Measurements from ENCODE around the gene CACNA1C. TPM values are rescaled to one million over a fixed set of nuclear protein-coding genes. Genes with fewer than 3 reads are reported as not detected.

The CACNA1C gene
- total and polyA plus RNA-seq, 10 of the 15 experiments (the other 5 are each of a cell fraction or from before 2014, with no cell fraction given) = under 0.01 to 0.15 (median 0.09) TPM; not detected in 5

DNA sequence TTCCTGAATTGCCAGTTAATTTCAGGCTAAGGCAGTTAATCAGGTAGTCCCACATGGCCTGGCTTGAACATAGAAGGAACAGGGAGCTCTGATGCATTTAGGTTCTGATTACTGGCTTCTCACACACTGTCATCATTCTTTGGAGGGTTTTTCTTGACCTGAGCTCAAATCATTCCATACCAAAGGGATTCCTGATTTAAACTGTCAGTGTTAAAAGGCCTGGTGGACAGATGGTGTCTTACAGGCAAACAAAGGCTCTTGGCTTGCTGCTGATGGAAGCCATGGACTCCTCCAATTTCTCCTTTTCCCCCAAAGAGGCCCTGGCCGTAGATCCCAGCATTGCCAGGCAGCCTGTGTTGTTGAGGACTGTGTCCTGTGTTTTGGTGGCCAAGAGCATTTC, 30.2 kb downstream of the CACNA1C start:
- no peak for ATAC-seq
- ChIA-PET POLR2A (no interaction called here), RAD21 (ENCODE audit: unreplicated experiment) (no interaction called here), SMC1A (ENCODE audit: uncharacterized antibody, unreplicated experiment) (no interaction called here), CTCF (no interaction called here)
- Histone ChIP-seq H3K4me1 (ENCODE audit: control insufficient read depth, insufficient read depth, low read length) (no peaks in the 10 kb centered on the region), H3K27me3 (replicated peaks in 1 of 2; ENCODE audit: control insufficient read depth in 2 of 2, insufficient read depth in 2 of 2, low read length in 1 of 2) (no peaks in the 10 kb centered on the region; a peak in 3 of 4 replicates), H3K9me3 (replicated peaks; ENCODE audit: control insufficient read depth, insufficient read depth, low read length) (no peaks in the 10 kb centered on the region), H3K79me2 (ENCODE audit: control insufficient read depth, insufficient read depth, low read length) (no peaks in the 10 kb centered on the region), H3K9ac (ENCODE audit: control insufficient read depth, insufficient read depth, low read length) (no peak overlapping the region), H2AFZ (ENCODE audit: control insufficient read depth, low read depth, low read length) (no peak overlapping the region), H3K4me3 (no peak overlapping the region), H3K36me3 (ENCODE audit: control insufficient read depth in 2 of 2, insufficient read depth in 2 of 2, low read length in 1 of 2) (no peaks in the 10 kb centered on the region), H3K4me2 (ENCODE audit: control insufficient read depth, insufficient read depth) (no peak overlapping the region), H4K20me1 (ENCODE audit: control insufficient read depth, insufficient read depth) (no peaks in the 10 kb centered on the region), H3K27ac (ENCODE audit: control insufficient read depth, insufficient read depth) (no peak overlapping the region)
- BruUV-seq (replicated peaks) = no TSS peak
- TF ChIP-seq EED (IDR thresholded peaks at IDR 0.05; ENCODE audit: low read depth) (no peak), JUNB (IDR thresholded peaks at IDR 0.05) (no peak), RFX5 (IDR thresholded peaks at IDR 0.05; ENCODE audit: low read depth, low read length) (no peak)
- no peak for DNase-seq (ENCODE audit: low read depth, low spot score)
- in situ Hi-C loops (cut with MboI) = no loop called here
- FAIRE-seq = no peak
- 47% methylated on average over 1 of the region's 1 CpG for WGBS (ENCODE audit: insufficient coverage, insufficient replicate concordance, low lambda C conversion rate, missing lambda C conversion rate)
- intact Hi-C loops (cut with micrococcal nuclease; ENCODE audit: unreplicated experiment) = no loop called here

DNA sequence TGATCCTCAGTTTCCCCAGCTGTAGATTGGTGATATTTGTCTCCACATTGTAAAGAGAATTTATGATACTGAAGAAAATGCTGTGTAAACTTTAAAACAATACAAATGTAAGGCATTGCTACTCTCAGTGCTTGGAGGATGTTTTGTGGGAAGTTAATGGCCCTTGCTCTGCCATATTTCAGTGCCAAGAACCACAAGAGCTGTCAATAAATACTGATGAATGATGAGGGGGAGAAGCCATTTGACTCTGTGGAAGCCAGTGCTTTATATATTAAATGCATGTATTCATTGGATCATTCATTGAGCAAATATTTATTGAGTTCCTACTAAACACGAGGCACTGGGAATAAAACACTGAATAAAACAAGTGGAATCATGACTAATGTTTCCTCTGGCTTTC, 30.8 kb downstream of the CACNA1C start:
- WGBS (ENCODE audit: insufficient coverage, insufficient replicate concordance, low lambda C conversion rate, missing lambda C conversion rate) = 14% methylated on average over 1 of the region's 1 CpG
- H3K79me2 ChIP-seq (ENCODE audit: control insufficient read depth, insufficient read depth, low read length) = no peaks in the 10 kb centered on the region
- intact Hi-C loops (cut with micrococcal nuclease; ENCODE audit: unreplicated experiment) = no loop called here
- ATAC-seq = no peak
- no peak for DNase-seq (ENCODE audit: low read depth, low spot score)
- no peak overlapping the region for H3K4me2 ChIP-seq (ENCODE audit: control insufficient read depth, insufficient read depth)
- H3K9me3 ChIP-seq (replicated peaks; ENCODE audit: control insufficient read depth, insufficient read depth, low read length) = no peaks in the 10 kb centered on the region
- no peaks in the 10 kb centered on the region for H3K4me1 ChIP-seq (ENCODE audit: control insufficient read depth, insufficient read depth, low read length)
- no peaks in the 10 kb centered on the region; a peak in 3 of 4 replicates for H3K27me3 ChIP-seq (replicated peaks in 1 of 2; ENCODE audit: control insufficient read depth in 2 of 2, insufficient read depth in 2 of 2, low read length in 1 of 2)
- ChIA-PET SMC1A (ENCODE audit: uncharacterized antibody, unreplicated experiment) (no interaction called here), POLR2A (no interaction called here), RAD21 (ENCODE audit: unreplicated experiment) (no interaction called here), CTCF (no interaction called here)
- no TSS peak for BruUV-seq (replicated peaks)
- no peak overlapping the region for H2AFZ ChIP-seq (ENCODE audit: control insufficient read depth, low read depth, low read length)
- FAIRE-seq = no peak
- in situ Hi-C loops (cut with MboI) = no loop called here
- H3K4me3 ChIP-seq = no peak overlapping the region
- no peaks in the 10 kb centered on the region for H3K36me3 ChIP-seq (ENCODE audit: control insufficient read depth in 2 of 2, insufficient read depth in 2 of 2, low read length in 1 of 2)
- H4K20me1 ChIP-seq (ENCODE audit: control insufficient read depth, insufficient read depth) = no peaks in the 10 kb centered on the region
- no peak overlapping the region for H3K9ac ChIP-seq (ENCODE audit: control insufficient read depth, insufficient read depth, low read length)
- H3K27ac ChIP-seq (ENCODE audit: control insufficient read depth, insufficient read depth) = no peak overlapping the region
- TF ChIP-seq EP300 (IDR thresholded peaks at IDR 0.05; ENCODE audit: borderline replicate concordance in 1 of 2, control insufficient read depth in 1 of 2, low read depth in 2 of 2, low read length in 2 of 2) (no peak), RUNX3 (IDR thresholded peaks at IDR 0.05; ENCODE audit: low read length) (no peak), YBX1 (IDR thresholded peaks at IDR 0.05) (no peak), TCF7 (IDR thresholded peaks at IDR 0.05; ENCODE audit: borderline replicate concordance) (no peak), NFIC (IDR thresholded peaks at IDR 0.05; ENCODE audit: low read depth, low read length) (no peak), TARDBP (IDR thresholded peaks at IDR 0.05; ENCODE audit: borderline replicate concordance) (no peak), SIN3A (IDR thresholded peaks at IDR 0.05; ENCODE audit: low read depth, low read length) (no peak), ATF7 (IDR thresholded peaks at IDR 0.05; ENCODE audit: low read depth) (no peak), HDGF (IDR thresholded peaks at IDR 0.05) (no peak), JUNB (IDR thresholded peaks at IDR 0.05) (no peak), ZNF217 (IDR thresholded peaks at IDR 0.05) (no peak), BACH1 (IDR thresholded peaks at IDR 0.05; ENCODE audit: borderline replicate concordance) (no peak), STAT3 (IDR thresholded peaks at IDR 0.05; ENCODE audit: low read depth, low read length) (no peak)
- TF ChIP-seq, protein P1, sequence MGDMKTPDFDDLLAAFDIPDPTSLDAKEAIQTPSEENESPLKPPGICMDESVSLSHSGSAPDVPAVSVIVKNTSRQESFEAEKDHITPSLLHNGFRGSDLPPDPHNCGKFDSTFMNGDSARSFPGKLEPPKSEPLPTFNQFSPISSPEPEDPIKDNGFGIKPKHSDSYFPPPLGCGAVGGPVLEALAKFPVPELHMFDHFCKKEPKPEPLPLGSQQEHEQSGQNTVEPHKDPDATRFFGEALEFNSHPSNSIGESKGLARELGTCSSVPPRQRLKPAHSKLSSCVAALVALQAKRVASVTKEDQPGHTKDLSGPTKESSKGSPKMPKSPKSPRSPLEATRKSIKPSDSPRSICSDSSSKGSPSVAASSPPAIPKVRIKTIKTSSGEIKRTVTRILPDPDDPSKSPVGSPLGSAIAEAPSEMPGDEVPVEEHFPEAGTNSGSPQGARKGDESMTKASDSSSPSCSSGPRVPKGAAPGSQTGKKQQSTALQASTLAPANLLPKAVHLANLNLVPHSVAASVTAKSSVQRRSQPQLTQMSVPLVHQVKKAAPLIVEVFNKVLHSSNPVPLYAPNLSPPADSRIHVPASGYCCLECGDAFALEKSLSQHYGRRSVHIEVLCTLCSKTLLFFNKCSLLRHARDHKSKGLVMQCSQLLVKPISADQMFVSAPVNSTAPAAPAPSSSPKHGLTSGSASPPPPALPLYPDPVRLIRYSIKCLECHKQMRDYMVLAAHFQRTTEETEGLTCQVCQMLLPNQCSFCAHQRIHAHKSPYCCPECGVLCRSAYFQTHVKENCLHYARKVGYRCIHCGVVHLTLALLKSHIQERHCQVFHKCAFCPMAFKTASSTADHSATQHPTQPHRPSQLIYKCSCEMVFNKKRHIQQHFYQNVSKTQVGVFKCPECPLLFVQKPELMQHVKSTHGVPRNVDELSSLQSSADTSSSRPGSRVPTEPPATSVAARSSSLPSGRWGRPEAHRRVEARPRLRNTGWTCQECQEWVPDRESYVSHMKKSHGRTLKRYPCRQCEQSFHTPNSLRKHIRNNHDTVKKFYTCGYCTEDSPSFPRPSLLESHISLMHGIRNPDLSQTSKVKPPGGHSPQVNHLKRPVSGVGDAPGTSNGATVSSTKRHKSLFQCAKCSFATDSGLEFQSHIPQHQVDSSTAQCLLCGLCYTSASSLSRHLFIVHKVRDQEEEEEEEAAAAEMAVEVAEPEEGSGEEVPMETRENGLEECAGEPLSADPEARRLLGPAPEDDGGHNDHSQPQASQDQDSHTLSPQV (IDR thresholded peaks at IDR 0.05) = no peak

All from GM12878 (cell line).